ENCODE data around the gene MOB1B.
A peak's percentile ranks its signal among the peaks of the same experiment; 100 is the strongest.
"Not testable (repeated sequence)": the region's sequence is repeated elsewhere in the genome, so short reads cannot be mapped to it uniquely, and the experiment has no call there.

The MOB1B gene

DNA sequence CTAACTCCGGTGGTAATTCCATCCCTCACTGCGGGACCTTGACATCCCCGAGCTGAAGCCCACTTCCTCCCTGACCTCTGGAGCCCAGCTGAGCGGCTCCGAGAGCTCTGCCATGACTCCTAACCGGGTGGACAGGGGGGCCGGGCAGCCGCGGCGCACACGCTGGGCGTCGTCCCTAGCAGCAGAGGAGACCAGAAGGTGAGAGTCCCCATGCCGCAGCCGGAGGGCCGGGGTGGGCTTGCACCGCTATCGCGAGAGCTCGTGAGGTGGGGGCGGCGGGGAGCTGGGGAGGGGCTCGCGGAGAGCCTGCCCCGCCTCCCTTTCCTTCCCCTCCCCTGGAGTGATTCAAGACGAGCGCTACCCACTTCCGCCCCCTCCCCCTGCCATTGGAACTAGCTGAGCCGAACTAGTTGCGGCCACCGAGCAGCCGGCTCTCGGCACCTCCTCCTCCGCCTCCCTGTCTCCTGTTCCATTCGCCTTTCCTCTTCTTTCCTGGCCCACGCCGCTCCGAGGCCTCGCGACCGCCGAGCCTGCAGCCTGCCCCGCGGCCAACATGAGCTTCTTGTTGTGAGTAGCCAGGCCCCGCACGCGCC lies at the start of gene MOB1B:
Gene MOB1B (plus strand): TSS at position 386 of the 593 bp plus-strand sequence. CDS start 168 bp downstream, at position 554.
- DNase-seq: peak; percentile 90

- DNase-seq: no peak
Measured at GRCh38 chr4:70855464-70855863, 46.7 kb upstream of the MOB1B start.

DNA sequence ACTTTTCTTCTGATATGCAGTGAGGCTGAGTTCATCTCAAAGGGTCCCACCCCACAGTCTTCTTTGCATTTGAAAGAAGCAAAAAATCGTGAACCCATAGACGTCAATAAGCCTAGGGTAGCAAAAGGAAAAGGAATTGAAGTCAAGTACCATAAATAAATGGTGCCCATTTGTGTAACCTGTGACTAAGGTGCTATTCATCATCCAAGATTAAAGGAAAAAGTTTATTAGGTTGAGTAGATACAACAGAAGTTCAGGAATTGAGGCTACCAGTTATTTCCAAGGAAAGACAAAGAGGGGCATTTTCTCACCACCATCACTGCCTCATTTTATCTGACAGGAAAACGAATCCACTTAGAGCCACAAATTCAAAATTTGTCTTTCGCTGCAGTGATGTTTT lies 43.7 kb upstream of the MOB1B start:
- DNase-seq: no peak

DNA sequence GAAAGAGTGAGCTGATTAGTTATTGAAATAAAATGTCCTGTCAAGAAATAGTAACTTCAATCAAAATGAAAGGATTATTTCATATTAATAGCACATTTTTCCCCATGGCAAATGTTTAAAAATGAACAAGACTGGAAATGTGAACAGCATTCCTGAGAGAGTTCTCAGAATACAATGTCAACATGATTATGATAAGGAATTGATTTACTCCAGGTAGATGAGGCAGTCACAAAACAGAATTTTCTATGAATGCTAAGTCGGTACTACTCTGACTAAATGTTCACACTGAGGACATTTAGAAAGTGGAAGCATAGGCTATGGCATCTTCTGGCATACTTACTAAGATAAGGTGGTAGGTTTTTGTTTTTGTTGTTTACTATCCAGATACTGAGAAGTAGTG lies 43.1 kb upstream of the MOB1B start:
- no peak for DNase-seq

GRCh38 chr4:70863099-70863790 lies 38.9 kb upstream of the MOB1B start:
- no peak for DNase-seq

GRCh38 chr4:70868778-70869177 lies 33.4 kb upstream of the MOB1B start:
- DNase-seq: no peak

DNA sequence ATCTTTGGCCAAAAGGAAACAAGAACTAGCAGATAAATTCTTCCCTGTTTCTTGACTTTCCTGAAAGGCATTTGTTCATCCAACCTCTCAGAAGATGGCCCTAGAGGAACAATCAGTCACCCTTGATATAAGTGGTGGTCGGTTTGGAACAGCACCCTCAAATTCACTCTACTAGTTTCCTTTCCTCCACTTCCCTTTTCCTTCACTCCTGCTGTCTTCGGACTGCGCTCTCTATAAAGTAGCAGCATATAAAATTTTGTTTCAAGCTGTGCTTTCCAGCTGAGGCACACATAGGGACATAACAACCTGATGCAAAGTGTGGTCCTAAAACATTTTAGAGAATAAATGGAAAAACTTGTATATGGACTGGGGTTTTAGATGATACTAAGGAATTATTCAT lies 29.0 kb upstream of the MOB1B start:
- DNase-seq: no peak

DNA sequence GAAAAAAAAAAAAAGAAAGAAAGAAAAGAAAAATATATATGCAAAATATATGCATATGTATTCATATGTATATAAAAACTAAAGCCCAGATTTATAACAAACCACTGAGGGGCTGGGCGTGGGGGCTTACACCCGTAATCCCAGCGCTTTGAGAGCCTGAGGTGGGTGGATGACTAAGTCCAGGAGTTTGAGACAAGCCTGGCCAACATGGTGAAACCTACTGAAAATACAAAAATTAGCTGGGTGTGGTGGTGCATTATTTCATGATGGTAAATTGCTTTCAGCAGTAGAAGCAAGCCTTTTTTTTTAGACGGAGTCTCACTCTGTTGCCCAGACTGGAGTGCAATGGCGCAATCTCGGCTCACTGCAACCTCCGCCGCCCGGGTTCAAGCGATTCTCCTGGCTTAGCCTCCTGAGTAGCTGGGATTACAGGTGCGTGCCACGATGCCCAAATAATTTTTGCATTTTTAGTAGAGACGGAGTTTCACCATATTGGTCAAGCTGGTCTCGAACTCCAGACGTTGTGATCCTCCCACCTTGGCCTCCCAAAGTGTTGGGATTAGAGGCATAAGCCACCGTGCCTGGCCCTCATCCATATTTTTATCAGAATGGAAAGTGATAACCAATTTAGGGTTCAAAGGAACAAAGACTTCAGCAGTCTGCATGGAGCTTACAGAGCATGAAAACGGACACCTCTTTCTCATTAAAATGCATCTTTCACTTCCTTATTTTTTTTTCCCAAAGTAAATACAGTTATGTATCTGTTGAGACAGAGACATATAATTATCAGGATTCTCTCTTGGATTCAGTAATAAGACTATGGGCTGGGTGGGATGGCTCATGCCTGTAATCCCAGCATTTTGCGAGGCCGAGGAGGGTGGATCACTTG lies 27.7 kb upstream of the MOB1B start:
- DNase-seq: no peak

DNA sequence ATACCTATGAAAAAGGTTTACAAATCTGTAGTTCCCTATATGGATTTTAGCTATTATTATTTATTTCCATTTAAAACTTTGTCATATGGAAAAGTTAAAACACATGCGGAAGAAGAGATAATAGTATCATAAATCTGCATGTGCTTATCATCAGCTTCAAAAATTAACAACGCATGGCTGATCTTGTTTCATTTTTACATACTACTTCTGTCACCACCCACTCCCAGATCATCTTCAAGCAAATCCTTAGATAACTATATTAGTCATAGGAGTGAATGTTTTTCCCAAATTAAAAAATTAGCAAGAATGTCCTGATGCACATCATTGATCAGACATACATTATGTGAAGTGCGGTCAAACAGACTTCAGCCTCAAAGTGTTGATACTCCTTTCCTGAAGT lies 24.6 kb upstream of the MOB1B start:
- no peak for DNase-seq

DNA sequence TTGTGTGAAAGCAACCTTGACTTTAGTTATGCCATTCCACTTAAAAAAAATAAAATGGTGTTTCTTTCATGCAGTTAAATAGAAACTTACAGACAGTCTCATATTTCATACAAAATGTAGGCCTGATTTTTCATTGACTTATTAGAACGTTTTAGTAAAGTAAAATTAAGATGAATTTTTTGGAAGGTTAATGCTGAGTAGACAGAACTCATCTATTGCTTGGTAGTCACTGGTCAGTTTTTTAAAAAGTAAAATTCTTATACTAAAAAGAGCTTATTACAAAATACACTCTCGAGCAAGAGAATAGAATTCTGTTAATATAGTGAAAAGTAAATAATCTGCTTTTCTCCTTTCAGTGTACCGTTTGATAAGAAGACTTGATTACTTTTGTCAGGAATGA lies 21.4 kb upstream of the MOB1B start:
- no peak for DNase-seq

DNA sequence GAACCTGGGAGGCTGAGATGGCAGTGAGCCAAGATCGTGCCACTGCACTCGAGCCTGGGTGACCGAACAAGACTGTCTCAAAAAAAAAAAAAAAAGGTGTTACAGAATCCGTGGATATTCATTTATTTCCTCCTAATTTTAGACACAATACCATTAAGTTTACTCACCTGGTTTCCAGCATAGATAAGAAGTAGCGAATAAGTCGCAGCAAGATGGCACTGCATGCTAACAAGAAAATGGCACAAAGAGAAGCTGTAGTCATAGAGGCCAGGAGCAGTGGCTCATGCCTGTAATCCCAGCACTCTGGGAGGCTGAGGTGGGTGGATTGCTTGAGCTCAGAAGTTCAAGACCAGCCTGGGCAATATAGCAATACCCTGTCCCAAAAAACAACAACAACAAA lies 17.0 kb upstream of the MOB1B start:
- no peak for DNase-seq

- DNase-seq: no peak
Measured at GRCh38 chr4:70892086-70892769, 9.9 kb upstream of the MOB1B start.

GRCh38 chr4:70893790-70894189 lies 8.4 kb upstream of the MOB1B start:
- DNase-seq: no peak

GRCh38 chr4:70895405-70895804 lies 6.8 kb upstream of the MOB1B start:
- no peak for DNase-seq

DNA sequence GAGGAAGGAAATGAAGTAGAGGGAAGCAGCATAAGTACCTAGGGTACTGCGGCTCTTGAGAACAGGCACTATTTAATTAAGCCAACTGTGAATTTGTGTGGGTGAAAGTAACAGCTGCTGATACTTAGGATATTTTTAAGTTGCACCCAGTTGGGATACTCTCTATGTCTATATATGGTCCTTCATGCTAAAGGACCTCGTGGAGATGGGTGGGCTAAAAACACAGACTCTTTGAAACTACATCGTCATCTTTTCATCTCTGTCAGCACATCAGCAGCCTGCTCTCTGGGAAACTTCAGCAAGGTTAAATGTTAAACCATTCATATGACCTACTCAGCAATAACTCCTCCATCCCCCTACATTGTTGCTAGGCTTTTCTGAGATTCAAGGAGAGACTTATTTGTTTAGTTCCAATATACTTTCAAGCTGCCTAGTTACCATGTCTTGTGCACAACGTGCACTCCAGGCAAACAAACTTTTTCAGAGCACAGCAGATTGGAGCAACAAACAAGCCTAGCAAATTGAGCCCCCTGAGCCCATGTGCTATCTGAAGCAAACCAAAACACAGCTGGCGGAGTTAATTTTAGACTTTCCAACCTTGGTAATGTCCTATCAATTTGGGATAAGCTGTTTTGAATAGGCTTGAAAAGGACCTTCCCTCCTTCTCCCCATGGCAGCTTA lies 6.2 kb upstream of the MOB1B start:
- no peak for DNase-seq

- DNase-seq: not testable (repeated sequence)
Measured at GRCh38 chr4:70898581-70898980, 3.6 kb upstream of the MOB1B start.

- no peak for DNase-seq
Measured at GRCh38 chr4:70901607-70901983, 574 bp upstream of the MOB1B start.

DNA sequence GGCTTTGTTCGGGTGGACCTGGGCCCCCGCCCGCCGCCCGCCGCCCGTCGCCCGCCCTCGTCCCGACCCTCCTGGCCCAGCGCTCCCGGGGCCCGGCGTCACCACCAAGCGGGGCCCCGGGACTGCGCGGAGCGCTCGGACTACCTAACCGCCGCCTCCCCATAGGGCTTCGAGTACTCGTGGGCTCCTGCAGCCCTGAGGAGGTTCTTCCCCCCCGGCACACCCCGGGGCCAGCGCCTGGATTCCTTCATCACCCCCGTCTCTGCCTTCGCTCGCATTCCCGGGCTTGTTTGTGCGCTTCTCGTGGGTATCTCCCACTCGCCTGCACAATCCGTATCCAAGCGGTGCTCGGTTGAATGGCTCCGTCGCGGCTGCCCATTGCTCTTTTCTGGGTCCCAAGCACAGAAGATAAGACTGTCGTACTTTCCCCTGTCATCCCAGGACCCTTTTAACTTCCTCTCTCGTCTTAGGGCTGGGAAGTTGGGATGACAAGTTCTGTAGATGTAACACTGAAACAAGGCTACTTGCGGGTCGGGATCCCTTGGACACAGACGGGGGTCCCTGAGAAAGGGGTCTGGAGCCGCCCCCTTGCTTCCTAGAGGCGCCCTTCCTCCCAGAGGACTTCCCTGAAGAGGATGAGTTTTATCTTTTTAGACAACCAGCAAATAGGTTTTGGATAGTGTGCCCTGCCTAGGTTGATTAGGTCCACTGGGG lies 565 bp downstream of the MOB1B start:
- no peak for DNase-seq

- no peak for DNase-seq
Measured at GRCh38 chr4:70903291-70903603, 1.1 kb downstream of the MOB1B start.

DNA sequence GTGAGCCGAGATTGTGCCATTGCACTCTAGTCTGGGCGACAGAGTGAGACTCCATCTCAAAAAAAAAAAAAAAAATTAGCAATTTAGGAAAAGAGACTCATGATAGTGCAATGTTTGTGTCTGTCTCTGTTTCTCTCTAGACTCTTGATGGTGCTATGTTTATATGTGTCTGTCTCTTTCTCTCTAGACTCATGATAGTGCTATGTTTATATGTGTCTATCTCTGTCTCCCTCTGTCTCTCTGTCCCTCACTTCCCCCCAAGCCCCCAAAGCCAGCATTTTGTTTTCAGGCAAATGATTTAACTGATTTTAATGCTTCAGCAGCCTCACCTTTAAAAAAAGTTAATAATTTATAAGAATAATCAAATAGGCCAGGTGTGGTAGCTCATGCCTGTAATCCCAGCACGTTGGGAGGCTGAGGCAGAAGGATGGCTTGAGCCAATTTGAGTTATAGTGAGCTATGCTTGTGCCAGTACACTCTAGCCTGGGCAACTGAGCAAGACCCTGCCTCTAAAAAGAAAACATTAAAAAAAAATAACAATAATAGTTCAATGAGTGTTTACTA lies 6.9 kb downstream of the MOB1B start:
- no peak for DNase-seq

- DNase-seq: no peak
Measured at GRCh38 chr4:70914000-70914399, 11.8 kb downstream of the MOB1B start.

GRCh38 chr4:70914631-70915030 lies 12.5 kb downstream of the MOB1B start:
- no peak for DNase-seq

Measured in CD4-positive, alpha-beta T cell treated with Interleukin-17A for 4 hours (primary cell).